ENCODE measurements around the gene TGFBR3.

DNA sequence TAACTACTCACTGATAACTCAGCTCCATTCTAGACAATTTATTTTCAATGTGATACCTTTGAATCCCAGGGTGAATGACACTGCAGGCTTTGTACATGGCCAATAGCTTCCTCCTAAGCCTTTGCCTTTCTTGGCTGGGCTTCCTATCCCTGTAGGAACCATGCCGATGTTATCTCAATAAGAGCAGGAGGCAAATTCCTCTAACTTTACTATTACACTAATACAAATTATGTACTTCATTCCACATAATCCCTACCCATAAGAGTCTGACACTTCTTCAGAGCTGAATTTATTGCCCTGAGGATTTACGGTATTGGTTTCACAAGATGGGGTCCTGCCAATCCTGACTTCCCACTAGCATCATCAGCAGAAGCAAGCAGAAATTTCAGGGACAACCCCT is 14.0 kb downstream of the TGFBR3 start:
- TF ChIP-seq CTCF (IDR thresholded peaks at IDR 0.05) (no peak), POLR2AphosphoS5 (IDR thresholded peaks at IDR 0.05; ENCODE audit: low read depth, low read length) (no peak)

Data from Panc1 (cell line).